Mesothelial cell of epicardium (in vitro differentiated cells): ENCODE results near the gene TSSK3. TPM values are rescaled to one million over a fixed set of nuclear protein-coding genes. Genes with fewer than 3 reads are reported as not detected.

Experiments
- DNase-seq, 2 experiments: peaks; one replicate each; pipeline ENCODE4 v3.0.0; 2021; ENCODE audit warnings: low spot score in 2 of 2; ENCODE audit not compliant: unreplicated experiment in 2 of 2
- H3K27ac Mint-ChIP-seq: 2 replicates; pipeline ENCODE4 v1.8.0; 2021; ENCODE audit warnings: mixed read lengths
- H3K27me3 Mint-ChIP-seq: 2 replicates; pipeline ENCODE4 v1.8.0; 2021; ENCODE audit warnings: low read depth, mixed read lengths
- H3K36me3 Mint-ChIP-seq: 2 replicates; pipeline ENCODE4 v1.8.0; 2021; ENCODE audit warnings: mixed read lengths
- H3K4me1 Mint-ChIP-seq: 2 replicates; pipeline ENCODE4 v1.8.0; 2021; ENCODE audit warnings: mixed read lengths
- H3K4me3 Mint-ChIP-seq: 2 replicates; pipeline ENCODE4 v1.8.0; 2021; ENCODE audit warnings: mild to moderate bottlenecking, moderate library complexity, mixed read lengths
- H3K9me3 Mint-ChIP-seq: 2 replicates; pipeline ENCODE4 v1.8.0; 2021; ENCODE audit warnings: mixed read lengths
- CTCF ChIP-seq: fragments of 200-600 bp; sonication (generic); IDR thresholded peaks from one replicate; pipeline ENCODE4 v1.5.0; 2021; ENCODE audit warnings: antibody characterized with exemption; ENCODE audit not compliant: unreplicated experiment
- total RNA-seq: library from RNA; stranded (reverse); gene quantifications from 3 replicates; pipeline ENCODE4 v1.2.1, GENCODE V29; 2021

TSSK3 gene
- total RNA-seq, 1 donor from 2014 or later = 8.1 TPM

- Mint-ChIP-seq H3K36me3 (peaks cover 30% of the 10 kb centered on the region), H3K27ac (no peak overlapping the region), H3K4me3 (no peak overlapping the region), H3K4me1 (peaks cover 36% of the 10 kb centered on the region), H3K27me3 (no peaks in the 10 kb centered on the region), H3K9me3 (no peaks in the 10 kb centered on the region)
- TF ChIP-seq CTCF = no peak
- no peak for DNase-seq
These were observed 32.3 kb upstream of the TSSK3 start for GRCh38 chr1:32329931-32330466.

- Mint-ChIP-seq H3K27ac (peak overlapping the region; percentile 1), H3K4me3 (no peak overlapping the region), H3K4me1 (peaks cover 37% of the 10 kb centered on the region), H3K36me3 (peaks cover 25% of the 10 kb centered on the region), H3K9me3 (no peaks in the 10 kb centered on the region), H3K27me3 (no peaks in the 10 kb centered on the region)
- TF ChIP-seq CTCF = no peak
- no peak for DNase-seq
These were observed 31.7 kb upstream of the TSSK3 start for GRCh38 chr1:32330558-32331151.

GRCh38 chr1:32331549-32331948, 30.8 kb upstream of the TSSK3 start:
- peaks cover 25% of the 10 kb centered on the region for H3K36me3 Mint-ChIP-seq
- H3K9me3 Mint-ChIP-seq = no peaks in the 10 kb centered on the region
- TF ChIP-seq CTCF = no peak
- no peak for DNase-seq
- peak overlapping the region; percentile 90 for H3K27ac Mint-ChIP-seq
- no peaks in the 10 kb centered on the region for H3K27me3 Mint-ChIP-seq
- H3K4me1 Mint-ChIP-seq = peaks cover 37% of the 10 kb centered on the region
- H3K4me3 Mint-ChIP-seq = no peak overlapping the region

GRCh38 chr1:32332290-32333079, 29.9 kb upstream of the TSSK3 start:
- no peak for TF ChIP-seq CTCF
- Mint-ChIP-seq H3K4me1 (peaks cover 37% of the 10 kb centered on the region), H3K36me3 (peaks cover 23% of the 10 kb centered on the region), H3K4me3 (peak overlapping the region; percentile 38), H3K9me3 (no peaks in the 10 kb centered on the region), H3K27me3 (no peaks in the 10 kb centered on the region), H3K27ac (peak overlapping the region; percentile 90)
- DNase-seq = peak in 1 of 2 experiments; percentile 52

- peak overlapping the region; percentile 94 for H3K4me3 Mint-ChIP-seq
- peaks cover 2% of the 10 kb centered on the region for H3K27me3 Mint-ChIP-seq
- H3K4me1 Mint-ChIP-seq = peaks cover 37% of the 10 kb centered on the region
- H3K27ac Mint-ChIP-seq = peak overlapping the region; percentile 80
- no peaks in the 10 kb centered on the region for H3K9me3 Mint-ChIP-seq
- no peak for TF ChIP-seq CTCF
- DNase-seq = no peak
- H3K36me3 Mint-ChIP-seq = peaks cover 17% of the 10 kb centered on the region
These were observed 28.9 kb upstream of the TSSK3 start for GRCh38 chr1:32333251-32333963.
